H1 (cell line): Measurements from ENCODE around the gene FSD1. TPM values are rescaled to one million over a fixed set of nuclear protein-coding genes. Genes with fewer than 3 reads are reported as not detected.

ENCODE experiments used
- CTCF ChIA-PET: fragments of 300-600 bp; sonication (Branson Sonifier 250); formaldehyde crosslinking; loops from one replicate; lab custom pipeline; 2021; ENCODE audit not compliant: partially characterized antibody; lab: Charles Lee
- POLR2A ChIA-PET: fragments of 300-600 bp; sonication (Branson Sonifier 250); formaldehyde crosslinking; loops from one replicate; lab custom pipeline; 2021; ENCODE audit warnings: inconsistent platforms; ENCODE audit not compliant: partially characterized antibody; lab: Charles Lee
- DNase-seq, 2 experiments: peaks; one replicate each; pipeline versions ENCODE4 v3.0.0 to v3.0.0-alpha.2; 2010 to 2022; ENCODE audit warnings: low spot score in 2 of 2, low read depth in 1 of 2, mixed read lengths in 1 of 2
- FAIRE-seq: peaks from 2 replicates; lab custom pipeline; 2011; peaks lifted over from hg19 to GRCh38; lab: Jason Lieb, UNC
- H2AFZ ChIP-seq: 2 replicates; pipeline ENCODE4 v1.8.1; 2012; ENCODE audit warnings: low read length, inconsistent platforms
- H2AK5ac ChIP-seq: 2 replicates; pipeline ENCODE4 v1.6.1; 2013; ENCODE audit warnings: low read depth, low read length
- H2BK120ac ChIP-seq: replicated peaks from 2 replicates; pipeline ENCODE3; 2013; ENCODE audit warnings: low read depth, low read length, inconsistent platforms
- H2BK12ac ChIP-seq: 2 replicates; pipeline ENCODE4 v1.6.1; 2013; ENCODE audit warnings: low read depth, low read length
- H2BK15ac ChIP-seq: 2 replicates; pipeline ENCODE4 v1.6.1; 2013; ENCODE audit warnings: low read length
- H2BK20ac ChIP-seq: 2 replicates; pipeline ENCODE4 v1.6.1; 2013; ENCODE audit warnings: low read length
- H2BK5ac ChIP-seq: 2 replicates; pipeline ENCODE4 v1.6.1; 2013; ENCODE audit warnings: low read depth, low read length
- H3K14ac ChIP-seq: 2 replicates; pipeline ENCODE4 v1.6.1; 2013; ENCODE audit warnings: inconsistent platforms; ENCODE audit not compliant: insufficient read length
- H3K18ac ChIP-seq: 2 replicates; pipeline ENCODE4 v1.6.1; 2013; ENCODE audit warnings: low read length; ENCODE audit errors: extremely low read depth
- H3K23ac ChIP-seq: 2 replicates; pipeline ENCODE4 v1.6.1; 2013; ENCODE audit warnings: inconsistent platforms; ENCODE audit not compliant: insufficient read length
- H3K23me2 ChIP-seq: 2 replicates; pipeline ENCODE4 v1.6.1; 2013; ENCODE audit warnings: low read depth, low read length
- H3K27ac ChIP-seq: 2 replicates; pipeline ENCODE4 v1.6.1; 2011; ENCODE audit warnings: low read depth, low read length, inconsistent platforms
- H3K27me3 ChIP-seq, 4 experiments: replicated peaks in 1 of 4; 1 replicate in 1 of 4; 2 replicates in 3 of 4; pipeline versions ENCODE4 v1.6.1 to v1.8.1; 2011 to 2013; ENCODE audit warnings: low read length in 3 of 4, mild to moderate bottlenecking in 3 of 4, inconsistent platforms in 2 of 4, mixed read lengths in 2 of 4, moderate library complexity in 1 of 4; ENCODE audit not compliant: control insufficient read depth in 3 of 4, insufficient read depth in 3 of 4; ENCODE audit errors: extremely low read depth in 1 of 4
- H3K36me3 ChIP-seq, 4 experiments: 2 replicates each; pipeline versions ENCODE4 v1.6.1 to v1.8.1; 2011 to 2013; ENCODE audit warnings: mild to moderate bottlenecking in 4 of 4, low read length in 3 of 4, moderate library complexity in 2 of 4, control low read depth in 1 of 4, inconsistent platforms in 1 of 4; ENCODE audit not compliant: insufficient read depth in 4 of 4, control insufficient read depth in 2 of 4
- H3K4ac ChIP-seq: replicated peaks from 2 replicates; pipeline ENCODE3; 2013; ENCODE audit warnings: low read length, low read depth, mixed read lengths, inconsistent platforms; ENCODE audit not compliant: insufficient read length
- H3K4me1 ChIP-seq, 4 experiments: replicated peaks in 1 of 4; 1 replicate in 1 of 4; 2 replicates in 3 of 4; pipeline versions ENCODE4 v1.6.1 to v1.8.1; 2011 to 2013; ENCODE audit warnings: low read length in 3 of 4, inconsistent platforms in 2 of 4, mixed read lengths in 1 of 4; ENCODE audit not compliant: insufficient read depth in 4 of 4, control insufficient read depth in 3 of 4
- H3K4me2 ChIP-seq, 2 experiments: 2 replicates each; pipeline versions ENCODE4 v1.6.1 to v1.8.1; 2011 to 2013; ENCODE audit warnings: low read depth in 2 of 2, low read length in 2 of 2, control low read depth in 1 of 2, inconsistent platforms in 1 of 2, mild to moderate bottlenecking in 1 of 2; ENCODE audit not compliant: insufficient read depth in 1 of 2
- H3K4me3 ChIP-seq, 4 experiments: fragments of 200-600, 300-600 bp in 1 of 4; sonication (generic), shearing (Covaris generic), sonication (Bioruptor Twin) in 1 of 4; 2 replicates each; pipeline versions ENCODE4 v1.5.1 to v1.8.1; 2011 to 2016; ENCODE audit warnings: low read length in 4 of 4, low read depth in 3 of 4, control low read depth in 2 of 4, inconsistent platforms in 2 of 4, mild to moderate bottlenecking in 2 of 4, mixed read lengths in 1 of 4, moderate library complexity in 1 of 4; ENCODE audit not compliant: insufficient read depth in 2 of 4; ENCODE audit errors: extremely low read depth in 1 of 4
- H3K56ac ChIP-seq: replicated peaks from 2 replicates; pipeline ENCODE3; 2013; ENCODE audit warnings: low read depth, mild to moderate bottlenecking, mixed read lengths, low read length, inconsistent platforms; ENCODE audit not compliant: insufficient read length
- H3K79me1 ChIP-seq: 2 replicates; pipeline ENCODE4 v1.6.1; 2013; ENCODE audit warnings: low read depth, low read length, control low read depth
- H3K79me2 ChIP-seq, 2 experiments: 2 replicates each; pipeline versions ENCODE4 v1.6.1 to v1.8.1; 2012 to 2013; ENCODE audit warnings: low read length in 2 of 2, mild to moderate bottlenecking in 2 of 2, inconsistent platforms in 1 of 2; ENCODE audit not compliant: insufficient read depth in 2 of 2, control insufficient read depth in 1 of 2
- H3K9ac ChIP-seq, 4 experiments: replicated peaks in 1 of 4; 1 replicate in 1 of 4; 2 replicates in 3 of 4; pipeline versions ENCODE4 v1.6.1 to v1.8.1; 2011 to 2013; ENCODE audit warnings: low read depth in 3 of 4, low read length in 3 of 4, control low read depth in 2 of 4, mild to moderate bottlenecking in 2 of 4, moderate library complexity in 2 of 4, inconsistent platforms in 1 of 4; ENCODE audit errors: extremely low read depth in 1 of 4
- H3K9me3 ChIP-seq, 2 experiments: 2 replicates each; pipeline versions ENCODE4 v1.6.1 to v1.8.1; 2012 to 2013; ENCODE audit warnings: mild to moderate bottlenecking in 2 of 2, moderate library complexity in 2 of 2, control low read depth in 1 of 2, inconsistent platforms in 1 of 2, low read depth in 1 of 2, low read length in 1 of 2, mixed read lengths in 1 of 2; ENCODE audit not compliant: insufficient read depth in 2 of 2
- H4K20me1 ChIP-seq, 2 experiments: replicated peaks in 1 of 2; 2 replicates each; pipeline versions ENCODE3 to v1.8.1; 2011 to 2013; ENCODE audit warnings: inconsistent platforms in 2 of 2, low read length in 2 of 2, mild to moderate bottlenecking in 1 of 2; ENCODE audit not compliant: insufficient read depth in 2 of 2, control insufficient read depth in 1 of 2
- H4K5ac ChIP-seq: 2 replicates; pipeline ENCODE4 v1.6.1; 2013; ENCODE audit warnings: low read length, low read depth, mixed read lengths, inconsistent platforms; ENCODE audit not compliant: insufficient read length
- H4K8ac ChIP-seq: 2 replicates; pipeline ENCODE4 v1.8.0; 2013; ENCODE audit warnings: mild to moderate bottlenecking, moderate library complexity, low read length, inconsistent platforms; ENCODE audit not compliant: insufficient read depth; ENCODE audit errors: extremely low read depth
- H4K91ac ChIP-seq: replicated peaks from 2 replicates; pipeline ENCODE3; 2013; ENCODE audit warnings: low read length, mixed read lengths, inconsistent platforms; ENCODE audit not compliant: insufficient read length
- GABPA ChIP-seq: IDR thresholded peaks from 2 replicates; pipeline ENCODE4 v1.6.1; 2011; ENCODE audit warnings: mild to moderate bottlenecking, low read length, moderate library complexity, borderline replicate concordance; ENCODE audit not compliant: insufficient read depth
- NRF1 ChIP-seq: IDR thresholded peaks from 2 replicates; pipeline ENCODE4 v1.6.1; 2011; ENCODE audit warnings: mild to moderate bottlenecking, low read depth, low read length, improper control_type of control experiment
- WGBS, 2 experiments: shearing (Covaris generic) in 1 of 2; methylation state at CpG; one replicate each; pipeline versions ENCODE4 v1.1.6 to v1.1.7; 2013 to 2015; ENCODE audit warnings: low lambda C conversion rate in 2 of 2, mixed read lengths in 2 of 2, inconsistent platforms in 1 of 2, low coverage in 1 of 2, missing lambda C conversion rate in 1 of 2; ENCODE audit not compliant: insufficient replicate concordance in 2 of 2, insufficient coverage in 1 of 2, insufficient read length in 1 of 2; ENCODE audit errors: extremely low coverage in 1 of 2, missing lambda C conversion rate in 1 of 2; 5-methylcytosine and 5-hydroxymethylcytosine counted together
- polyA plus RNA-seq, 7 experiments: library from polyadenylated mRNA; depleted of rRNA in 3 of 7; stranded (reverse) in 5 of 7; unstranded in 2 of 7; fragments of >200 nt in 5 of 7; fragments of 200-250 nt in 2 of 7; gene quantifications; 1 replicate in 5 of 7; 2 replicates in 1 of 7; 4 replicates in 1 of 7; pipeline versions ENCODE4 v1.2.1 to v1.2.3, GENCODE V29; 2011 to 2013; ENCODE audit warnings: missing spikeins in 2 of 7, mixed read lengths in 2 of 7
- total RNA-seq: library from RNA; stranded (reverse); fragmentation: NEBNext Ultra II Directional; extraction: Animal tissue kit (Norgen Biotek cat#: 25700); gene quantifications from 2 replicates; pipeline ENCODE4 v1.2.1, GENCODE V29; 2021

The FSD1 gene
- total and polyA plus RNA-seq, 2 of the 8 experiments (the other 6 are each of a cell fraction or from before 2014, with no cell fraction given), result 58.8 to 181 TPM

DNA sequence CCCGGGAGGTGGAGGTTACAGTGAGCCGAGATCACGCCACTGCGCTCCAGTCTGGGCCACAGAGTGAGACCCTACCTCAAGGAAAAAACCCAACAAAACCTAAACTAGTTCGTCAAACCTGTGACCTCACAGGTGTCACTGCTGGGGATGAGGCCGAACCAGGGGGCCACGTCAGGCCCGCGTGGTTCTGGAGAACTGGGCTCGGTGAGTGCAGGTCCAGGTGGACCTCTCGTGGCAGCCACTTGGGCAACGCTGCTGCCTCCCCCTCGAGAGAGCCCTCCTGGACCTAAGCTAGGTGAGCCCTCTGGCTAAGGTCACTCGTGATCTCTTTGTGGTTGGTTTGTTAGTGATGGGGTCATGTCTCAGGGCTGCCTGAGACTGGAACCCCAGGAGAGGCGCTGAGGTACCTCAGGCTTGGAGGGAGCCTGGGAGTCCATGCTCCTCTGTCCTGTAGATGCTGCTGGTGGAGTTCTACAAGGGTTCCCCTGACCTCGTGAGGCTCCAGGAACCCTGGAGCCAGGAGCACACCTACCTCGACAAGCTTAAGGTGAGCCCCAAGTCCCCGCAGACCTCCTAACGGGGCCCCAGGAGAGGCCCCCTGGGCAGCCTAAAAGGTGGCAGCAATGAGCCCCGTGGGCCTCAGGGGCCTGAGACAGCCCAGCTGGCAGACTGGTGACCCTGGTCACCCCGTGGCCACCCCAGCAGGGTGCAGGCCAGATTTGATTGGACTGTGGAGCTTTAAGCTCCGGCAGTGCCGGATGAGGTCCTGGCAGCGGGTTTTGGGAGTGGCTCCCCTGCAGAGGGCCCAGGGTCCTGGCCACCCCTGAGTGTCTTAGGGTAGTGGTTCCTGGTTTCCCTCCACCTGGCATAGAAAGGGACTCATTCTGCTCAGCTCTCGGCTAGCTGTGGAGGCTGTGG is 54.6 kb downstream of the FSD1 start:
- H3K56ac ChIP-seq, result no peak overlapping the region
- no peak overlapping the region for H2AFZ ChIP-seq
- H3K27ac ChIP-seq, result no peak overlapping the region
- no peaks in the 10 kb centered on the region for H3K27me3 ChIP-seq
- whole genome bisulfite sequencing, 2 experiments, result 93% methylated on average over 25 of the region's 25 CpGs; no CpG with 5 or more reads in 1 of the 2 experiments
- peaks cover 3 to 21% (median 12%) of the 10 kb centered on the region in 4 experiments; a peak in 7 of 8 replicates for H3K36me3 ChIP-seq
- H3K4me1 ChIP-seq, result peaks cover 0 to 12% (median 2%) of the 10 kb centered on the region in 4 experiments; a peak in 2 of 7 replicates
- H2BK120ac ChIP-seq, result no peak overlapping the region
- H3K79me2 ChIP-seq, result no peaks in the 10 kb centered on the region
- no peak overlapping the region for H3K14ac ChIP-seq
- H3K23me2 ChIP-seq, result no peaks in the 10 kb centered on the region
- POLR2A ChIA-PET, result interaction anchor here (0.5 to 13.0 kb wide), 7 partner anchors 11 to 425 kb away, joined by 3 to 72 read pairs (median 4); partner anchors contain the start of gene MPND
- H4K5ac ChIP-seq, result no peak overlapping the region
- no peak overlapping the region for H3K23ac ChIP-seq
- no peak overlapping the region for H3K4me2 ChIP-seq
- CTCF ChIA-PET, result interaction anchor here (0.5 to 3.4 kb wide), 12 partner anchors 11 to 170 kb away, joined by 3 to 28 read pairs (median 4); partner anchors contain the start of gene SH3GL1
- no peak overlapping the region for H2BK20ac ChIP-seq
- no peak overlapping the region for H4K91ac ChIP-seq
- no peaks in the 10 kb centered on the region for H3K79me1 ChIP-seq
- H2BK15ac ChIP-seq, result no peak overlapping the region
- TF ChIP-seq GABPA (no peak), NRF1 (no peak)
- H2AK5ac ChIP-seq, result no peak overlapping the region
- H3K4ac ChIP-seq, result no peak overlapping the region
- H3K18ac ChIP-seq, result no peak overlapping the region
- no peak overlapping the region for H3K4me3 ChIP-seq
- H4K8ac ChIP-seq, result no peak overlapping the region; the same call in 1 of the 2 replicates
- DNase-seq (no peak), FAIRE-seq (no peak)
- H4K20me1 ChIP-seq, result peaks cover 4 to 16% of the 10 kb centered on the region in 2 experiments
- no peak overlapping the region for H2BK12ac ChIP-seq
- no peak overlapping the region for H3K9ac ChIP-seq
- no peak overlapping the region for H2BK5ac ChIP-seq
- no peaks in the 10 kb centered on the region for H3K9me3 ChIP-seq
